Stimulated activated CD8-positive, alpha-beta memory T cell treated with anti-CD3 and anti-CD28 coated beads, Interleukin-4, amount 100 ng/mL, for 4 hours (primary cell): Measurements from ENCODE around the gene LAMA3.
A peak's percentile ranks its signal among the peaks of the same experiment; 100 is the strongest.

Experiments
- DNase-seq, 2 donors: peaks; one replicate each; pipeline ENCODE4 v3.0.0-alpha.2; 2020; ENCODE audit warnings: low read depth in 2 of 2, low spot score in 1 of 2

Gene LAMA3

GRCh38 chr18:23893653-23894052 is 204.4 kb downstream of the LAMA3 start:
- DNase-seq, result no peak

- DNase-seq, result no peak
These were observed 205.5 kb downstream of the LAMA3 start for GRCh38 chr18:23894661-23895175.

- no peak for DNase-seq
These were observed 208.0 kb downstream of the LAMA3 start for GRCh38 chr18:23897291-23897690.

GRCh38 chr18:23897733-23898132 is 208.5 kb downstream of the LAMA3 start:
- DNase-seq, result no peak

- no peak for DNase-seq
These were observed 211.7 kb downstream of the LAMA3 start for GRCh38 chr18:23900994-23901393.

GRCh38 chr18:23902396-23902795 is 213.1 kb downstream of the LAMA3 start:
- DNase-seq, result no peak

GRCh38 chr18:23903971-23904370 is 214.7 kb downstream of the LAMA3 start:
- DNase-seq, result no peak

GRCh38 chr18:23906658-23907057 is 217.4 kb downstream of the LAMA3 start:
- no peak for DNase-seq

GRCh38 chr18:23908827-23909226 is 219.6 kb downstream of the LAMA3 start:
- no peak for DNase-seq

GRCh38 chr18:23910032-23910431 is 220.8 kb downstream of the LAMA3 start:
- DNase-seq, result no peak

- no peak for DNase-seq
These were observed 223.1 kb downstream of the LAMA3 start for GRCh38 chr18:23912356-23912755.

GRCh38 chr18:23916338-23916737 is 227.1 kb downstream of the LAMA3 start:
- no peak for DNase-seq

GRCh38 chr18:23918395-23919032 is 229.3 kb downstream of the LAMA3 start:
- DNase-seq, result peak; percentile 55 to 79

GRCh38 chr18:23920054-23920453 is 230.8 kb downstream of the LAMA3 start:
- no peak for DNase-seq

GRCh38 chr18:23921716-23922285 is 232.5 kb downstream of the LAMA3 start:
- no peak for DNase-seq

GRCh38 chr18:23922939-23923338 is 233.7 kb downstream of the LAMA3 start:
- DNase-seq, result no peak

GRCh38 chr18:23924813-23925212 is 235.6 kb downstream of the LAMA3 start:
- no peak for DNase-seq

GRCh38 chr18:23926571-23926970 is 237.3 kb downstream of the LAMA3 start:
- DNase-seq, result no peak

GRCh38 chr18:23927821-23928746 is 238.8 kb downstream of the LAMA3 start:
- no peak for DNase-seq

GRCh38 chr18:23929362-23929930 is 240.2 kb downstream of the LAMA3 start:
- no peak for DNase-seq

GRCh38 chr18:23930002-23930401 is 240.7 kb downstream of the LAMA3 start:
- no peak for DNase-seq
